NCI-H460 (cell line): Measurements from ENCODE around the gene ZNF112. TPM values are rescaled to one million over a fixed set of nuclear protein-coding genes. Genes with fewer than 3 reads are reported as not detected.
"Not testable (repeated sequence)": the region's sequence is repeated elsewhere in the genome, so short reads cannot be mapped to it uniquely, and the experiment has no call there.

Experiments
- DNase-seq: peaks from one replicate; pipeline ENCODE4 v3.0.0-alpha.2; 2016; ENCODE audit warnings: low read depth; ENCODE audit errors: extremely low read depth
- polyA plus RNA-seq: library from polyadenylated mRNA; depleted of rRNA; stranded (reverse); fragments of >200 nt; gene quantifications from 2 replicates; pipeline ENCODE4 v1.2.3, GENCODE V29; 2014; cell fraction: nucleus; rRNA removed
- total RNA-seq: library from RNA; depleted of rRNA; stranded (reverse); fragments of >200 nt; shearing (Covaris generic); gene quantifications from 2 replicates; pipeline ENCODE4 v1.2.3, GENCODE V29; 2014; rRNA removed

Gene ZNF112
- 2.5 and 4.5 TPM in 2 replicates for total RNA-seq
- 5.4 and 11.1 TPM in 2 replicates for polyA plus RNA-seq

- DNase-seq = peak; percentile 87
Measured at GRCh38 chr19:44356383-44357111, at the start of gene ZNF112. Gene ZNF112 (minus strand): TSS chr19:44356680. CDS start chr19:44340539, 16,141 bp downstream.

- no peak for DNase-seq
Measured at GRCh38 chr19:44401139-44402115, 44.9 kb upstream of the ZNF112 start, which contains the start of gene ZNF285. Gene ZNF285 (minus strand): TSS chr19:44401608. CDS start chr19:44397213, 4,395 bp downstream.

- not testable (repeated sequence) for DNase-seq
Measured at GRCh38 chr19:44389268-44389667, 32.8 kb upstream of the ZNF112 start.

GRCh38 chr19:44374789-44375188 lies 18.3 kb upstream of the ZNF112 start:
- DNase-seq = no peak

- DNase-seq = no peak
Measured at GRCh38 chr19:44371815-44372480, 15.5 kb upstream of the ZNF112 start.

GRCh38 chr19:44367024-44367423 lies 10.5 kb upstream of the ZNF112 start:
- no peak for DNase-seq

GRCh38 chr19:44346556-44346955 lies 9.9 kb downstream of the ZNF112 start:
- DNase-seq = no peak

- DNase-seq = no peak
Measured at GRCh38 chr19:44345959-44346358, 10.5 kb downstream of the ZNF112 start.

- no peak for DNase-seq
Measured at GRCh38 chr19:44344255-44344654, 12.2 kb downstream of the ZNF112 start.

GRCh38 chr19:44341794-44342193 lies 14.7 kb downstream of the ZNF112 start:
- DNase-seq = no peak

- DNase-seq = not testable (repeated sequence)
Measured at GRCh38 chr19:44334639-44335038, 21.8 kb downstream of the ZNF112 start.

GRCh38 chr19:44332145-44332544 lies 24.3 kb downstream of the ZNF112 start:
- DNase-seq = no peak

- no peak for DNase-seq
Measured at GRCh38 chr19:44315883-44316282, 40.6 kb downstream of the ZNF112 start.

- DNase-seq = no peak
Measured at GRCh38 chr19:44313231-44313630, 43.2 kb downstream of the ZNF112 start.

- DNase-seq = no peak
Measured at GRCh38 chr19:44308011-44308410, 48.5 kb downstream of the ZNF112 start.

GRCh38 chr19:44306283-44306682 lies 50.2 kb downstream of the ZNF112 start:
- DNase-seq = no peak

- DNase-seq = no peak
Measured at GRCh38 chr19:44305457-44305856, 51.0 kb downstream of the ZNF112 start.

- peak; percentile 94 for DNase-seq
Measured at GRCh38 chr19:44304659-44305193, 51.8 kb downstream of the ZNF112 start, which contains the start of gene ZNF235. Gene ZNF235 (minus strand): TSS chr19:44305025. CDS start chr19:44303404, 1,621 bp downstream.

GRCh38 chr19:44303976-44304568 lies 52.4 kb downstream of the ZNF112 start:
- no peak for DNase-seq

GRCh38 chr19:44303320-44303719 lies 53.2 kb downstream of the ZNF112 start:
- DNase-seq = no peak
